Right cardiac atrium (tissue), 5 donors: ENCODE results near the gene EZH1. TPM values are rescaled to one million over a fixed set of nuclear protein-coding genes. Genes with fewer than 3 reads are reported as not detected.
A peak's percentile ranks its signal among the peaks of the same experiment; 100 is the strongest.

Source experiments
- ATAC-seq, 2 donors: fragments of 200-7000 bp; cut with Tn5 transposase; one replicate each; pipeline versions ENCODE4 v1.8.0 to v1.9.1; 2020; ENCODE audit warnings: moderate library complexity in 2 of 2, mild to moderate bottlenecking in 1 of 2
- DNase-seq, 3 donors: peaks; one replicate each; pipeline ENCODE4 v3.0.0-alpha.2; 2020
- H3K27ac ChIP-seq: one replicate; pipeline ENCODE4 v1.5.1; 2013; ENCODE audit warnings: mild to moderate bottlenecking, low read length, control low read depth, moderate library complexity
- H3K27me3 ChIP-seq: one replicate; pipeline ENCODE4 v1.6.1; 2013; ENCODE audit not compliant: control insufficient read depth, insufficient read depth
- H3K4me1 ChIP-seq: one replicate; pipeline ENCODE4 v1.6.1; 2013; ENCODE audit warnings: low read length; ENCODE audit not compliant: control insufficient read depth, insufficient read depth
- H3K4me3 ChIP-seq: one replicate; pipeline ENCODE4 v1.5.1; 2013; ENCODE audit warnings: low read length, control low read depth
- H3K9me3 ChIP-seq: one replicate; pipeline ENCODE4 v1.6.1; 2013; ENCODE audit warnings: low read length; ENCODE audit not compliant: control insufficient read depth
- WGBS: extraction: QIAGEN DNeasy Blood & Tissue Kit; methylation state at CpG from one replicate; pipeline ENCODE4 v1.1.7; 2013; 5-methylcytosine and 5-hydroxymethylcytosine counted together
- intact Hi-C, 4 donors: fragments of 100-400 bp; cut with DNase I; formaldehyde crosslinking; loops; one replicate each; pipeline versions ENCODE4 v1.11.0 to v1.14.0; 2022 to 2023
- polyA plus RNA-seq: library from polyadenylated mRNA; stranded (reverse); fragments of 200-250 nt; gene quantifications from one replicate; pipeline ENCODE4 v1.2.3, GENCODE V29; 2013
- total RNA-seq, 4 donors: library from RNA; stranded (reverse); fragmentation: NEBNext Ultra II Directional; extraction: Animal tissue kit (Norgen Biotek cat#: 25700); gene quantifications; one replicate each; pipeline ENCODE4 v1.2.1, GENCODE V29; 2021
- donor health status: healthy with polysubstance abuse.
- donor health status: DM: no; HTN: yes; CAD: no.
- donor health status: DM: no; HTN: no; CAD: no.
- donor health status: DM: no; HTN: yes; CAD: no; lungs with severe emphysema.
- donor health status: DM: yes; HTN: yes; CAD: no.

EZH1 gene
- total and polyA plus RNA-seq, 5 donors = 22.5 to 53.2 (median 39.8) TPM

DNA sequence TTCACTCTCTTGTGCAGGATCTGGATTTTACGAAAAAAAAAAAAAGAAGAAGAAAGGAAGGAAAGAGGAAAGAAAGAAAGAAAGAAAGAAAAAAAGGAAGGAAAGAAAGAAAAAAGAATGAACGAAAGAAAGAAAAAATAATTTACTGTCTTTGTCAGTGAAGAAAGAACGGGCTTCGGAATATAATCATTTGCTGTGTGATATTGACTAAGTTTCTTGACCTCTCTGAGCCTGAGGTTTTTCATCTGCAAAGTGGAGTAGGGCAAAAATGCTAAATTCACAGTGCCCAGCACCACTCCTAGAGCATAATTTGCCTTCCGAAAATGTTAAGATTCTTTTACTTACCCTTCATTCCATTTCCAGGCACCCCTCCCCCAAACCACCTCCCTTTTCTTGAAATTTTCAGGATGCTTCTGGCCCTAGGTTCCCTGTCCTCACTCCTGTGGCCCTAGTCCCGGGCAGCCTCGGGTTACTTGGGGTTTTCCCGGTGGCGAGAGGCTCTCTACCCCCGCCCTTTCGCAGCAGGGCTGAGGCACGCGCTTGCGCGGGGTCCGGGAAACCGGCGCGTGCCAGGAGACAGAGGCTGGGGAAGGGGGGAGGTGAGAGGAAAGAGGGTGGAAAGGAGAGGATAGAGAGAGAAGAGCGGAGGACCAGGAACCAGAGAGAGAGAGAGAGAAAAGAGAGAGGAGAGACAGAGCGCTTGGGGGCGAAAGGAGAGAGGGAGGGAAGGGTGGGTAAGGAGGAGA lies 62.7 kb downstream of the EZH1 start, which contains the start of gene CNTNAP1:
TSS of gene CNTNAP1 (plus strand) at position 556 of the 746 bp plus-strand sequence. CDS start 299 bp downstream, outside the sequence.
- H3K4me1 ChIP-seq = peaks cover 4% of the 10 kb centered on the region
- H3K4me3 ChIP-seq = peak within 1 kb of the TSS; percentile 27
- no peaks in the 10 kb centered on the region for H3K27me3 ChIP-seq
- intact Hi-C loops = loop anchor here in 2 of 4 donors (5.0 to 10.0 kb wide), 2 partner anchors 75 to 77 kb away; partner anchors contain the start of genes RETREG3 (in 2 of the 2) and TUBG1 (in 2 of the 2)
- WGBS = 12% methylated on average over 22 of the region's 22 CpGs
- H3K9me3 ChIP-seq = no peaks in the 10 kb centered on the region
- DNase-seq (peak; percentile 73 to 88 (median 87)), ATAC-seq (peak in 1 of 2 donors; percentile 22)
- H3K27ac ChIP-seq = peak within 1 kb of the TSS; percentile 1

GRCh38 chr17:42680331-42680808 lies 64.5 kb downstream of the EZH1 start:
- 56% methylated on average over 20 of the region's 20 CpGs for WGBS
- Histone ChIP-seq H3K4me1 (peaks cover 4% of the 10 kb centered on the region), H3K27me3 (no peaks in the 10 kb centered on the region), H3K27ac (peak overlapping the region; percentile 83), H3K9me3 (no peaks in the 10 kb centered on the region), H3K4me3 (peak overlapping the region; percentile 6)
- ATAC-seq = no peak
- no peak for DNase-seq
- intact Hi-C loops = loop anchor here in 2 of 4 donors (5.0 to 10.0 kb wide), 2 partner anchors 73 to 76 kb away; partner anchors contain the start of genes RETREG3 (in 2 of the 2) and TUBG1 (in 2 of the 2)

GRCh38 chr17:42679492-42680330 lies 65.1 kb downstream of the EZH1 start:
- Histone ChIP-seq H3K27me3 (no peaks in the 10 kb centered on the region), H3K27ac (peak overlapping the region; percentile 83), H3K9me3 (no peaks in the 10 kb centered on the region), H3K4me1 (peaks cover 5% of the 10 kb centered on the region), H3K4me3 (peak overlapping the region; percentile 26)
- DNase-seq = peak; percentile 85 to 95 (median 93)
- intact Hi-C loops = loop anchor here (2.0 to 10.0 kb wide), 4 partner anchors 72 to 102 kb away; partner anchors contain the start of genes RETREG3 (in 4 of the 4), TUBG1 (in 4 of the 4) and PSMC3IP (in 1 of the 4)
- 3% methylated on average over 78 of the region's 78 CpGs for WGBS
- peak; percentile 56 to 58 for ATAC-seq

GRCh38 chr17:42678951-42679491 lies 65.8 kb downstream of the EZH1 start:
- intact Hi-C loops = loop anchor here in 3 of 4 donors (2.0 to 10.0 kb wide), 4 partner anchors 72 to 102 kb away; partner anchors contain the start of genes RETREG3 (in 2 of the 3), TUBG1 (in 2 of the 3) and PSMC3IP (in 1 of the 3)
- ATAC-seq (no peak), DNase-seq (peak in 1 of 3 donors; percentile 72)
- H3K27me3 ChIP-seq = no peaks in the 10 kb centered on the region
- H3K9me3 ChIP-seq = no peaks in the 10 kb centered on the region
- peak overlapping the region; percentile 80 for H3K4me3 ChIP-seq
- H3K27ac ChIP-seq = peak overlapping the region; percentile 88
- peaks cover 8% of the 10 kb centered on the region for H3K4me1 ChIP-seq
- 5% methylated on average over 18 of the region's 18 CpGs for WGBS

DNA sequence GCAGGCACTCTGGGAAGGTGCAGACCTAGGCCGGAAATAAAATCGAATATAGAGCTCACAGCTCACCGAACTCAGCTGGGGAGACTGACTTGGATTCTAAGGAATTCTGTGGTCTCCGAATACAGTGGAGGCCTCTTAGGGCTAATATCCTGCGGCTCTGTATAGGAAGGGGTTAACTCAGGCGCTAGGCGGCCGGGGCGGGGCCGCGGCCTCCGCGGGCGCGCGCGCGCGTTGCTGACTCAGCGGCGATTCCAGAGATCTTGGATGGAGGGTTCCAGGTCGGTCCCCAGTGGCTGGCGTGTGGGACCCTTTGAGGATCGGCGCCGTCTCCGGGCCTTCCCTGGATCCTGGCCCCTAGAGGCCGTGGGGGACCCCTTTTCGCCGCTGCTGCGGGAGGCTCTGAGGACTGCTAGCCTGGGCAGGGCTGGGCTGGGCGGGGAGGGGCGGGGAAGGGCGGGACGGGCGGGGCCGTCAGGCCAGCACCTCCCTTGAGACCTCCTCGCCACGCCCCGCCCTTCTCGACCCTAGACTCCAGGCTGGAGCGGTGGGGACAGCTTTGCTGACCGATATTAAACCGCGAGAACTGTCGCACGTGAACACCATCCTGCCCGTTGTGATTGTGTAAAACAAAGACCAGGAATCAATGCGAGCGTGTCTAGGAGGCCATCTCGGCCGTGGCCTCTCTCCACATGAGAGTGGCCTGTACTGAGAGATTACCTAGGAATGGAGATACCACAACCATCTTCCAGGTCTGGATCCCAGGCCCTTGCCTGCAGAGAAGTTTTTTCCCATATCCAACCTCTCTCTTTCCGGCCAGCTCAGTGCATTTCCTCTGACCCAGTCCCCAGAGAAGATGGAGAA lies 66.7 kb downstream of the EZH1 start:
- DNase-seq = peak; percentile 91 to 96 (median 95)
- Histone ChIP-seq H3K4me3 (peak overlapping the region; percentile 80), H3K27ac (peak overlapping the region; percentile 99), H3K27me3 (no peaks in the 10 kb centered on the region), H3K4me1 (peaks cover 6% of the 10 kb centered on the region), H3K9me3 (no peaks in the 10 kb centered on the region)
- WGBS = under 1% methylated on average over 53 of the region's 53 CpGs
- intact Hi-C loops = loop anchor here in 3 of 4 donors (2.0 to 10.0 kb wide), 4 partner anchors 71 to 101 kb away; partner anchors contain the start of genes RETREG3 (in 2 of the 3), TUBG1 (in 2 of the 3) and PSMC3IP (in 1 of the 3)
- peak; percentile 50 to 53 for ATAC-seq

- Histone ChIP-seq H3K4me1 (peaks cover 5% of the 10 kb centered on the region), H3K27me3 (no peaks in the 10 kb centered on the region), H3K4me3 (peak overlapping the region; percentile 80), H3K27ac (peak overlapping the region; percentile 99), H3K9me3 (no peaks in the 10 kb centered on the region)
- intact Hi-C loops = loop anchor here in 3 of 4 donors (5.0 to 10.0 kb wide), 3 partner anchors 70 to 100 kb away; partner anchors contain the start of genes RETREG3 (in 2 of the 3), TUBG1 (in 2 of the 3) and PSMC3IP (in 1 of the 3)
- 2% methylated on average over 33 of the region's 33 CpGs for WGBS
- ATAC-seq (peak; percentile 80 to 82), DNase-seq (peak; percentile 100)
Measured at GRCh38 chr17:42677012-42677857, 67.6 kb downstream of the EZH1 start.

DNA sequence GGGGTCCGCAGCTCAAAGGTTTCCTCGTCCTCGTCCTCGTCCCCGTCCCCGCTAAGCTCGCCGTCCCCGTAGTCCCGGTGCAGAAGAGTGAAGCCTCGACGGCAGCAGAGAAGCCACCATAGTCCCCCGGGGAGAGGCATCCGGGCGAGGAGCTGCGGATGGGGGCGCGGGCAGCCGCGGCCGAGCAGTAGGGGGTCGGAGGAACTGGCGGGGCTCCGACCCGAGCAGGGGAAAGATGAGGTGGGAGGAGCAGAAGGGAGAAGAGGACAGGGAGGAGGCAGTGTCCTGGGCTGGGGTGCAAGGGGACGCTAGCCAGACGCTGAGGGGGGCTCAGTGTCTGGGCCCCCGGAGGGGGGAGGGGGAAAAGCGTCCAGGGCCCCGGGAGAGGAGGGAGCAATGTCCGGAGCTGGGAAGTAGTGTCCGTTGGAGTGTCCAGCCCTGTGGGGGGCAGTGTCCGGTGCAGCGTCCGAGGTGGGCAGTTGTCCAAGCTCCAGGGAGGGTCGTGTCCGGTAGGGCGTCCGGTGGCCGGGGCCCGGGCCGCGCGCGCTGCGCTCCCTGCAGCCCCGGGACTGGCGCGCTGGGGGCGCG lies 68.3 kb downstream of the EZH1 start, which contains the start of gene PLEKHH3:
TSS of gene PLEKHH3 (minus strand) at position 571 of the 588 bp plus-strand sequence. CDS start at position 140, 431 bp downstream.
- ATAC-seq (peak in 1 of 2 donors; percentile 0), DNase-seq (no peak)
- intact Hi-C loops = loop anchor here in 3 of 4 donors (5.0 to 10.0 kb wide), 3 partner anchors 69 to 99 kb away; partner anchors contain the start of genes RETREG3 (in 2 of the 3), TUBG1 (in 2 of the 3) and PSMC3IP (in 1 of the 3)
- Histone ChIP-seq H3K27me3 (no peaks in the 10 kb centered on the region), H3K4me1 (peaks cover 5% of the 10 kb centered on the region), H3K9me3 (no peaks in the 10 kb centered on the region), H3K27ac (peak within 1 kb of the TSS; percentile 99), H3K4me3 (peak within 1 kb of the TSS; percentile 80)
- WGBS = under 1% methylated on average over 51 of the region's 51 CpGs

- Histone ChIP-seq H3K4me1 (peaks cover 5% of the 10 kb centered on the region), H3K27ac (peak overlapping the region; percentile 62), H3K9me3 (no peaks in the 10 kb centered on the region), H3K4me3 (peak overlapping the region; percentile 47), H3K27me3 (no peaks in the 10 kb centered on the region)
- under 1% methylated on average over 43 of the region's 43 CpGs for WGBS
- ATAC-seq = peak; percentile 4
- DNase-seq = peak; percentile 68 to 89 (median 88)
- intact Hi-C loops = loop anchor here in 3 of 4 donors (5.0 to 10.0 kb wide), 3 partner anchors 69 to 99 kb away; partner anchors contain the start of genes RETREG3 (in 2 of the 3), TUBG1 (in 2 of the 3) and PSMC3IP (in 1 of the 3)
Measured at GRCh38 chr17:42675965-42676423, 68.8 kb downstream of the EZH1 start.
